ENCODE measurements around the gene ADAP1. TPM values are rescaled to one million over a fixed set of nuclear protein-coding genes. Genes with fewer than 3 reads are reported as not detected.
A peak's percentile ranks its signal among the peaks of the same experiment; 100 is the strongest.

ADAP1 gene
- total RNA-seq, 1 donor from 2014 or later = 10.2 TPM

GRCh38 chr7:990352-990932 is 36.0 kb upstream of the ADAP1 start:
- no peak for ATAC-seq
- DNase-seq = no peak
- intact Hi-C loops (cut with micrococcal nuclease) = no loop called here

GRCh38 chr7:988963-989529 is 34.6 kb upstream of the ADAP1 start:
- DNase-seq (no peak), ATAC-seq (no peak)
- intact Hi-C loops (cut with micrococcal nuclease) = no loop called here

GRCh38 chr7:988426-988911 is 34.0 kb upstream of the ADAP1 start:
- no peak for DNase-seq

GRCh38 chr7:987909-988308 is 33.4 kb upstream of the ADAP1 start:
- ATAC-seq (no peak), DNase-seq (no peak)
- intact Hi-C loops (cut with micrococcal nuclease) = no loop called here

More at GRCh38 chr7:988426-988911, 34.0 kb upstream of the ADAP1 start:
- ATAC-seq = no peak
- intact Hi-C loops (cut with micrococcal nuclease) = no loop called here

- intact Hi-C loops (cut with micrococcal nuclease) = no loop called here
- no peak for DNase-seq
These were observed 32.6 kb upstream of the ADAP1 start for GRCh38 chr7:986766-987751.

GRCh38 chr7:985915-986741 is 31.6 kb upstream of the ADAP1 start:
- intact Hi-C loops (cut with micrococcal nuclease) = no loop called here
- DNase-seq (no peak), ATAC-seq (no peak)

More at GRCh38 chr7:986766-987751, 32.6 kb upstream of the ADAP1 start:
- ATAC-seq = no peak

- ATAC-seq (no peak), DNase-seq (no peak)
- intact Hi-C loops (cut with micrococcal nuclease) = no loop called here
These were observed 30.6 kb upstream of the ADAP1 start for GRCh38 chr7:985127-985416.

- ATAC-seq (no peak), DNase-seq (no peak)
- intact Hi-C loops (cut with micrococcal nuclease) = no loop called here
These were observed 30.1 kb upstream of the ADAP1 start for GRCh38 chr7:984361-985126.

- intact Hi-C loops (cut with micrococcal nuclease) = no loop called here
- ATAC-seq (no peak), DNase-seq (no peak)
These were observed 29.2 kb upstream of the ADAP1 start for GRCh38 chr7:983616-984071.

- intact Hi-C loops (cut with micrococcal nuclease) = no loop called here
- ATAC-seq (no peak), DNase-seq (no peak)
These were observed 28.6 kb upstream of the ADAP1 start, which contains the start of gene CYP2W1 for GRCh38 chr7:983004-983615. Gene CYP2W1 (plus strand): TSS chr7:983181. CDS start chr7:983212, 31 bp downstream.

- intact Hi-C loops (cut with micrococcal nuclease) = no loop called here
- DNase-seq = no peak
- ATAC-seq = no peak
These were observed 28.1 kb upstream of the ADAP1 start for GRCh38 chr7:982511-983003.

- no peak for ATAC-seq
- intact Hi-C loops (cut with micrococcal nuclease) = no loop called here
- no peak for DNase-seq
These were observed 27.5 kb upstream of the ADAP1 start for GRCh38 chr7:981793-982510.

- DNase-seq = no peak
- intact Hi-C loops (cut with micrococcal nuclease) = no loop called here
- ATAC-seq = peak; percentile 37
These were observed 25.5 kb upstream of the ADAP1 start for GRCh38 chr7:979886-980571.

- DNase-seq (no peak), ATAC-seq (no peak)
- intact Hi-C loops (cut with micrococcal nuclease) = no loop called here
These were observed 24.7 kb upstream of the ADAP1 start for GRCh38 chr7:979151-979550.

GRCh38 chr7:978416-979091 is 24.1 kb upstream of the ADAP1 start:
- ATAC-seq = no peak
- intact Hi-C loops (cut with micrococcal nuclease) = no loop called here
- no peak for DNase-seq

GRCh38 chr7:978049-978346 is 23.5 kb upstream of the ADAP1 start:
- ATAC-seq (no peak), DNase-seq (no peak)
- intact Hi-C loops (cut with micrococcal nuclease) = no loop called here
